ENCODE results near the gene RIOX2.

The RIOX2 gene

DNA sequence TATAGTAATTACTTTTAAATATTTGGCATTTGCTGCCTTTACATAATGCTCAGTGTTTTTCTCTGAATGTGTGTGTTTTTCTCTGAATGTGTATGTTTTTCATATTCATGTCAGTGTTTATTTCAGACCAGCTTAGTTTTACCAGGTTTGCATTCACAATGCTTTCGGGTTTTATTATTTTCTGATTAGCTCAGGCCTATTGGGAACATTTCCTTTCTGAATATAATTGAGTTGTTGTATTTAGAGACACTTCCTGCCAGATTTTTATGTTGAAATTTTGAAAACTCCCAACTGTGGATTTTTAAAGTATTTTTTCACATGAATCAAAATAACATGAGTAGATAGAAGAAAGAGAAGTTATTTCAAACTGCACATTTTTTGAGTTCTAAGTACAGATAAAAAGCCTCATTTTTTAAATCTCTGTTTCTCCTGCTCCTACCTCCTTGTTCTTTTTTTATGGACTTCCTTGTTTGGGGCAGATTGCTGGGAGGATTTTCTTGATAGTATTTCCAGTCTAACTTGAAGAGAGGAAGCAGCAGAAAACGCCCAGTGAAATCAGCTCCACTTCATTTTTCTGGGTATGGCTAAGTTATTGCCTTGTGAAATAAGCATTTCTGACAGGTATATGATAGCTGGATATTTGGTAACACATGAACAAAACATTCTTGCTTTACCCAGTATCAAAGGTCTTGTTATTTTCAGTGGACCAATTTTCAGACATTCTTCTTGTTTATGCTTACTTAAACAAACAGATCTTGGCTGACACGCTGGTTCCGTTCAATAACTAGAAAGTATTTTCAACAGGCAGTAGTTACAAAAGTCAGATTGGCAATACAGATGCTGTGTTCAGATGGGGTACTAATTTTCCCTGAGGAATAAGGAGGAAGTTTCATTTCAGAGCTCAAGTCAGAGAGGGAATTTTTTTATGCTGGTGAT is 70.7 kb downstream of the RIOX2 start:
- no peak for DNase-seq

DNA sequence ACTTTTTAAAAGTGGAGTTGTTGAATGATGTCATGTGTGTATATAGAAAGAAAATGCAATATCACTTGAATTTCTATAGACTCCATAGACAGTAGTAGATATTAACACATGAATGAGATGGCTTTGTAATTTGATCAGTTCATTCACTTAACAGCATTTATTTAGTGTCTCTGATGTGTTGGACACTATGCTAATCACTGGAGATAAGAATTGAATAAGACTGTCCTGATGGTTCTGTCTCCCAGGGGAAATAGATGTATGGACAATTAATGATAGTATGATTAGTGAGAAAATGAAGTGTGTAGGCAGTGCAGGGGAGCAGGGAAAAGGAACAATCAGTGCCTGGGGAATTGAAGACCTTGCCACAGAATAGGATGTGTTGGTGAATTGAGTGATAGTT is 72.9 kb downstream of the RIOX2 start:
- DNase-seq: no peak

DNA sequence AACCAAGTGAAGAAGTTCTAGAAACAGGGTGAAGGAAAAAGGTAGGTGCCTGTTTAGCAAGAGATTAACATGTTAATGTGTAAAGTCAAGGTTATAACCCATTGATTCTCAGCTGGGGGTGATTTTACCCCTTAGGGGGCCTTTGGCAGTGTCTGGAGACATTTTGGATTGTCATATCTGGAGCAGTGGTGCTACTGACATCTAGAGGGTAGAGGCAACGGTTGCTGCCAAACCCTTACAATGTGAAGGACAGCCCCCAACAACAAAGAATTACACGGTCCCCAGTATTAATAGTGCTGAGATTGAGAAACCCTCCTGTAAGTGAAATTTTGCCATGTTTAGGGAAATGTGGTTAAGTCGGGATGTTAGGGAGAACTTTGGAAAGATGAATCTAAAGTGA is 75.7 kb downstream of the RIOX2 start:
- DNase-seq: no peak

DNA sequence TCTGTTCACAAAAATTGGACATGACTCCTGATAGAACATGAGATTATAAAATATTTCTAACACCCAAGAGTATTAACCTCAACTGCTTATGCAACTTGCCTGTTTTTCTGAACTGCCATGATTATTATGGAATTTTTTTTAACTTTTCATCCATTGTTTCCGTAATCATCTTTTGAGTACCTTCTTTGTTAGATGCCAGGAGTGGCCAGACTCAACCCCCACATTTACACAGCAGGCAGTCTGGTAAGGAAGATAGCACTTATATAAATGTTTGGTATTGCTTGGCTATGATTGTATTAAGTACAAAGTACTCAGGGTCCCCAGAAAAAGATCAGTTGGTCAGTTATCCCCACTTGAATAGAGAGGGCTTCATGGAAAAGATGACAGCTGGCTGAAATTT is 76.1 kb downstream of the RIOX2 start:
- DNase-seq: no peak

DNA sequence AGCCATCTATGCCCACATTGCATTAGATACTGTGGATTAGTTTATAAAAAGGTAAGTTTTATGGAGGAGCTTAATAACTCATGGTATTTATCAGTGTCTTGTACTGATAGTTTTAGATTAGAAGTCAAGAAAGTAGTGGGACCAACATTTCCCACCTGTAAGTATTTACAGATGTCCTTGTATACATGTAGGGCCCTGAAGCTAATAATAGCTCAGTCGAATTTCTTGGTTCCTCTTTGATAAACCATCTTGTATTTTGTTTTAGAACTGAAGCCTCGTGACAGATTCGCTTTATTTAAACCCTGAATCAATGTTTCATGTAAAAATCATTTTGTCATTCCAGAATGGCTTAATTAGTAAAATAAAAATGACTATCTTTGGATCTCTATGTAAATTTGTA is 77.0 kb downstream of the RIOX2 start:
- no peak for DNase-seq

DNA sequence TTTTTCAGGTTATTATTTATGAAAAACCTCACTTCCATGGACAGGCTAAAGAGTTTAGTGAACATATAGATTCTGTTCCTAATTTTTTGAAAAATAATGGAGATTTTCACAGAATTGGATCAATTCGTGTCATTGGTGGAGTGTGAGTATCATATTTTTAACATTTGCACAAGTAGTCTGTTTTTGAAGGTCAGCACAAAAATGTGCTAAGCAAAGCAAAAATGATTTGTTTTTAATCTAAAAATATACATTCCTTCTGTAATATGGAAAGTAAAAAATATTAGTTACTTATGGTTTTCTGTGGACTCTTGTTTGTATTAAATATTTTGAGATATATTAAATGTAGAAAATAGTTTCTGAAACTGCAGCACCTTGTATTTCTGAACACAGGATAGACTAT is 79.4 kb downstream of the RIOX2 start:
- no peak for DNase-seq
